Endothelial cell (in vitro differentiated cells): Measurements from ENCODE around the gene CFAP221. TPM values are rescaled to one million over a fixed set of nuclear protein-coding genes. Genes with fewer than 3 reads are reported as not detected.

ENCODE experiments used
- DNase-seq: peaks from one replicate; pipeline ENCODE4 v3.0.0; 2021; ENCODE audit warnings: low spot score
- H3K27ac Mint-ChIP-seq: one replicate; pipeline ENCODE4 v1.8.0; 2021; ENCODE audit warnings: mixed read lengths, inconsistent platforms; ENCODE audit not compliant: unreplicated experiment
- H3K27me3 Mint-ChIP-seq: one replicate; pipeline ENCODE4 v1.8.0; 2021; ENCODE audit warnings: mild to moderate bottlenecking, moderate library complexity, mixed read lengths, inconsistent platforms; ENCODE audit not compliant: unreplicated experiment
- H3K36me3 Mint-ChIP-seq: one replicate; pipeline ENCODE4 v1.8.0; 2021; ENCODE audit warnings: mild to moderate bottlenecking, low read depth, mixed read lengths, inconsistent platforms; ENCODE audit not compliant: unreplicated experiment
- H3K4me1 Mint-ChIP-seq: one replicate; pipeline ENCODE4 v1.8.0; 2021; ENCODE audit warnings: mild to moderate bottlenecking, mixed read lengths, inconsistent platforms; ENCODE audit not compliant: unreplicated experiment
- H3K4me3 Mint-ChIP-seq: one replicate; pipeline ENCODE4 v1.8.0; 2021; ENCODE audit warnings: mild to moderate bottlenecking, mixed read lengths, inconsistent platforms; ENCODE audit not compliant: unreplicated experiment
- H3K9me3 Mint-ChIP-seq: one replicate; pipeline ENCODE4 v1.8.0; 2021; ENCODE audit warnings: mixed read lengths, inconsistent platforms; ENCODE audit not compliant: unreplicated experiment
- total RNA-seq: library from RNA; stranded (reverse); fragmentation: NEBNext Ultra II Directional; extraction: Animal tissue kit (Norgen Biotek cat#: 25700); gene quantifications from one replicate; pipeline ENCODE4 v1.2.1, GENCODE V29; 2021; ENCODE audit not compliant: unreplicated experiment
- TF ChIP-seq, protein P1 (sequence below): fragments of 200-600 bp; sonication (generic); IDR thresholded peaks from one replicate; pipeline ENCODE4 v1.5.0; 2021; ENCODE audit warnings: antibody characterized with exemption; ENCODE audit not compliant: unreplicated experiment

CFAP221 gene
- total RNA-seq, 1 donor from 2014 or later, result 1.1 TPM

GRCh38 chr2:119701352-119701751 is 157.1 kb downstream of the CFAP221 start:
- DNase-seq, result no peak
- TF ChIP-seq, protein P1, sequence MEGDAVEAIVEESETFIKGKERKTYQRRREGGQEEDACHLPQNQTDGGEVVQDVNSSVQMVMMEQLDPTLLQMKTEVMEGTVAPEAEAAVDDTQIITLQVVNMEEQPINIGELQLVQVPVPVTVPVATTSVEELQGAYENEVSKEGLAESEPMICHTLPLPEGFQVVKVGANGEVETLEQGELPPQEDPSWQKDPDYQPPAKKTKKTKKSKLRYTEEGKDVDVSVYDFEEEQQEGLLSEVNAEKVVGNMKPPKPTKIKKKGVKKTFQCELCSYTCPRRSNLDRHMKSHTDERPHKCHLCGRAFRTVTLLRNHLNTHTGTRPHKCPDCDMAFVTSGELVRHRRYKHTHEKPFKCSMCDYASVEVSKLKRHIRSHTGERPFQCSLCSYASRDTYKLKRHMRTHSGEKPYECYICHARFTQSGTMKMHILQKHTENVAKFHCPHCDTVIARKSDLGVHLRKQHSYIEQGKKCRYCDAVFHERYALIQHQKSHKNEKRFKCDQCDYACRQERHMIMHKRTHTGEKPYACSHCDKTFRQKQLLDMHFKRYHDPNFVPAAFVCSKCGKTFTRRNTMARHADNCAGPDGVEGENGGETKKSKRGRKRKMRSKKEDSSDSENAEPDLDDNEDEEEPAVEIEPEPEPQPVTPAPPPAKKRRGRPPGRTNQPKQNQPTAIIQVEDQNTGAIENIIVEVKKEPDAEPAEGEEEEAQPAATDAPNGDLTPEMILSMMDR, result no peak
- Mint-ChIP-seq H3K4me3 (peak overlapping the region; percentile 43), H3K27me3 (peaks cover 7% of the 10 kb centered on the region), H3K4me1 (peaks cover 63% of the 10 kb centered on the region), H3K9me3 (no peaks in the 10 kb centered on the region), H3K36me3 (peaks cover 21% of the 10 kb centered on the region), H3K27ac (peak overlapping the region; percentile 97)

DNA sequence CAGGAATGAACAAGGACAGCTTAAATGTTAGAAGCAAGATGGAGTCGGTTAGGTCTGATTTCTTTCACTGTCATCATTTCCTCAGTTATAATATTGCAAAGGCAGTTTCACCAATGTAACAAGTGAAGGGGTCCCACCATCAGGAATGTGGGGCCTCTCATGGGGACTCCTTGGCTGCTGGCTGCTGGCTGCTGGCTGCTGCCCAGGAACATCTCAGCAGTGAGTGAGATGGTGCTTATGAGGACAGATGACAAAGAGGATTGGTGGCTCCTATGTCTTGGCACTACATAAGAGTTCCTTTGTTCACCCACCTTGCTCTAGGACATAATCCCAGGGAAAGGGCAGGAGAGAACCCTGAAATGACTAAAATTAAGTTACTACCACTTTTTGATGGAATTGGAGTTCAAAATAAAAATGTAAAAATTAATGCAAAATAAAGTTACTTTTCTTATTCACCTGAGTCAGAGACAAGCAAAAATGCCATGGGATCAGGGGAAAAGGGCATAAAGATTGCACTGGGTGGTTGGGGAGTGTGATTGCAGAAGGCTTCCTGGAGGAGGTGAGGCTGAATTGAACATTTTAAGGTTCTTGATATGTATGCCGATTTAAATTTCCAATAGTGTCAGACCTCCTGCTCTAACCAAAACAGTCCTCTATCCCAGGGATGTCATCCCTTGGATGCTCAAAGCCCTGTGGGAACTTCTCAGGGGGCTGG is 158.1 kb downstream of the CFAP221 start:
- Mint-ChIP-seq H3K27ac (no peak overlapping the region), H3K36me3 (peaks cover 18% of the 10 kb centered on the region), H3K4me3 (no peak overlapping the region), H3K4me1 (peaks cover 54% of the 10 kb centered on the region), H3K27me3 (peaks cover 7% of the 10 kb centered on the region), H3K9me3 (no peaks in the 10 kb centered on the region)
- TF ChIP-seq, protein P1, result no peak
- no peak for DNase-seq

DNA sequence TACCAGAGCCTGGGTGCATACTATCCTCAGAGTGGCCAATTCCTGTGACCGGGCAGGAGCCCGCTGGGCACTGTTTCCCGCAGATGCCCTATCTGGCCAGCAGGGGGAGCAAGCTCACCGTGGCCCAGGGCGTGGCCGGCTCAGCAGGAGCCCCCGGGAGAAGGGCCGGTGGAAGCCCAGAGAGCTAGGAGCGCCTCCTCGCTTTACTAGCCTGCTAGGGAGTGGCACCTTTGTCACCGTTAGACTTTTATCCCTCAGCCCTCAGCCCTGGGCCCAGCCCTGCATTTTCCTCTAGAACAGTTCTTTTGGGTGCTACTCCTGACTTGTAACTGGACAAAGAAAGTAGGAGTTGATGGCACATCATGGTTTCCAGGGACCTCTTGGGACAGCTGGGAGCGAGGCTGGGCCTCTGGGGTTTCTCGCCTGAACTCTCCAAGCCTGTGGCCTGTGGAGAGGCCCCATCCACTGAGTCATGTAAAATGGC is 158.7 kb downstream of the CFAP221 start:
- Mint-ChIP-seq H3K4me1 (peaks cover 49% of the 10 kb centered on the region), H3K27me3 (peaks cover 5% of the 10 kb centered on the region), H3K27ac (no peak overlapping the region), H3K36me3 (peaks cover 15% of the 10 kb centered on the region), H3K9me3 (no peaks in the 10 kb centered on the region), H3K4me3 (no peak overlapping the region)
- TF ChIP-seq, protein P1, result peak; percentile 91
- DNase-seq, result peak; percentile 82

- H3K27ac Mint-ChIP-seq, result no peak overlapping the region
- H3K36me3 Mint-ChIP-seq, result peaks cover 19% of the 10 kb centered on the region
- H3K4me3 Mint-ChIP-seq, result no peak overlapping the region
- peaks cover 5% of the 10 kb centered on the region for H3K27me3 Mint-ChIP-seq
- TF ChIP-seq, protein P1, result no peak
- H3K4me1 Mint-ChIP-seq, result peaks cover 44% of the 10 kb centered on the region
- DNase-seq, result no peak
- H3K9me3 Mint-ChIP-seq, result no peaks in the 10 kb centered on the region
Measured at GRCh38 chr2:119703526-119703925, 159.3 kb downstream of the CFAP221 start.

DNA sequence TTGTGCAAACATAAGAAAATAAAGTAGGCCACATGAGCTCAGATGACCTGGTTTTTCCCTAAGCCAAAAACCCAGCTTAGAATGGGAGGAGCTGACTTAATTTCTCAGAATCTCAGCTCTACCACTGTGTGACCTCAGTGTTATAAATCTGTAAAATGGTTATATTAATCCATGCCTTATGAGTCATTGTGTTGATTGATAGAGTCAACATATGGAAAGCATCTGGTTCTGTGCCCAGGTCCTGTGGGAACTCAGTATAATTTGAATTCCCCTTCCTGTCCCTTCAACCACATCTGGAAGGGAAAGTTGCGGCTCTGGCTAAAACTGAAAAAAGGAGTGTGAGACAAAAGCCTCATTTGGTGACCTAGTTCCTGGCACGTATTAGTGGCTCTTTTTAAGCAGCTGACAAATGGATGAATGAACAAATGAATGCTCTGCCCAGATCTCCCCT is 160.4 kb downstream of the CFAP221 start:
- Mint-ChIP-seq H3K27ac (no peak overlapping the region), H3K36me3 (peaks cover 15% of the 10 kb centered on the region), H3K27me3 (peaks cover 2% of the 10 kb centered on the region), H3K4me1 (peaks cover 36% of the 10 kb centered on the region), H3K4me3 (no peak overlapping the region), H3K9me3 (no peaks in the 10 kb centered on the region)
- TF ChIP-seq, protein P1, result no peak
- DNase-seq, result no peak
